Osteoblast (primary cell): ENCODE results near the gene MCM5. TPM values are rescaled to one million over a fixed set of nuclear protein-coding genes. Genes with fewer than 3 reads are reported as not detected.
A peak's percentile ranks its signal among the peaks of the same experiment; 100 is the strongest.

Experiments
- DNase-seq: peaks from one replicate; pipeline ENCODE4 v3.0.0; 2011; ENCODE audit warnings: low spot score, mixed read lengths; ENCODE audit not compliant: insufficient read length; ENCODE audit errors: missing footprints
- H2AFZ ChIP-seq: 2 replicates; pipeline ENCODE4 v1.6.0; 2011; ENCODE audit warnings: mild to moderate bottlenecking, low read length
- H3K27ac ChIP-seq: 2 replicates; pipeline ENCODE4 v1.5.1; 2011; ENCODE audit warnings: mild to moderate bottlenecking, low read depth, low read length, moderate library complexity
- H3K27me3 ChIP-seq: 2 replicates; pipeline ENCODE4 v1.6.0; 2012; ENCODE audit warnings: mild to moderate bottlenecking, control low read depth, inconsistent platforms, low read length, moderate library complexity; ENCODE audit not compliant: insufficient read depth
- H3K36me3 ChIP-seq: 2 replicates; pipeline ENCODE4 v1.5.1; 2011; ENCODE audit warnings: mild to moderate bottlenecking, low read length, control low read depth, moderate library complexity; ENCODE audit not compliant: insufficient read depth
- H3K4me1 ChIP-seq: 2 replicates; pipeline ENCODE4 v1.5.1; 2011; ENCODE audit warnings: mild to moderate bottlenecking, low read length, control low read depth, moderate library complexity; ENCODE audit not compliant: insufficient read depth
- H3K4me2 ChIP-seq: 2 replicates; pipeline ENCODE4 v1.6.0; 2011; ENCODE audit warnings: mild to moderate bottlenecking, low read length; ENCODE audit not compliant: insufficient read depth
- H3K4me3 ChIP-seq: fragments of 200-600 bp; sonication (generic); 3 replicates; pipeline ENCODE4 v1.5.1; 2012; ENCODE audit warnings: mild to moderate bottlenecking, low read length, inconsistent platforms; ENCODE audit not compliant: insufficient read depth
- H3K79me2 ChIP-seq: 2 replicates; pipeline ENCODE4 v1.6.0; 2012; ENCODE audit warnings: mild to moderate bottlenecking, low read length, control low read depth, inconsistent platforms; ENCODE audit not compliant: insufficient read depth
- H3K9me3 ChIP-seq: 2 replicates; pipeline ENCODE4 v1.5.1; 2011; ENCODE audit warnings: low read depth, low read length, control low read depth
- H4K20me1 ChIP-seq: 2 replicates; pipeline ENCODE4 v1.6.0; 2012; ENCODE audit warnings: mild to moderate bottlenecking, low read length, control low read depth; ENCODE audit not compliant: insufficient read depth
- CTCF ChIP-seq: IDR thresholded peaks from 2 replicates; pipeline ENCODE4 v1.5.1; 2011; ENCODE audit warnings: mild to moderate bottlenecking, low read depth, low read length, moderate library complexity; ENCODE audit errors: extremely low read depth
- total RNA-seq: library from RNA; depleted of rRNA; stranded (reverse); fragments of >200 nt; gene quantifications from 2 replicates; pipeline ENCODE4 v1.2.3, GENCODE V29; 2012

The MCM5 gene
- total RNA-seq, 1 donor, result 12.7 TPM

GRCh38 chr22:35463231-35463933 is 63.4 kb downstream of the MCM5 start:
- H3K9me3 ChIP-seq, result no peaks in the 10 kb centered on the region
- H2AFZ ChIP-seq, result no peak overlapping the region
- no peaks in the 10 kb centered on the region for H3K27me3 ChIP-seq
- no peak for DNase-seq
- no peaks in the 10 kb centered on the region for H4K20me1 ChIP-seq
- no peaks in the 10 kb centered on the region for H3K79me2 ChIP-seq
- H3K4me3 ChIP-seq, result no peak overlapping the region
- peaks cover 3% of the 10 kb centered on the region for H3K4me1 ChIP-seq
- no peaks in the 10 kb centered on the region for H3K36me3 ChIP-seq
- no peak overlapping the region for H3K27ac ChIP-seq
- H3K4me2 ChIP-seq, result no peak overlapping the region
- TF ChIP-seq CTCF, result no peak

GRCh38 chr22:35464399-35464798 is 64.5 kb downstream of the MCM5 start:
- Histone ChIP-seq H3K27me3 (no peaks in the 10 kb centered on the region), H2AFZ (no peak overlapping the region), H3K4me2 (no peak overlapping the region), H3K4me1 (peaks cover 3% of the 10 kb centered on the region), H3K27ac (no peak overlapping the region), H4K20me1 (no peaks in the 10 kb centered on the region), H3K79me2 (no peaks in the 10 kb centered on the region), H3K36me3 (no peaks in the 10 kb centered on the region), H3K9me3 (no peaks in the 10 kb centered on the region), H3K4me3 (no peak overlapping the region)
- DNase-seq, result no peak
- TF ChIP-seq CTCF, result no peak

- Histone ChIP-seq H3K4me2 (no peak overlapping the region), H3K27me3 (no peaks in the 10 kb centered on the region), H3K4me3 (no peak overlapping the region), H3K9me3 (no peaks in the 10 kb centered on the region), H3K4me1 (peaks cover 3% of the 10 kb centered on the region), H4K20me1 (no peaks in the 10 kb centered on the region), H3K79me2 (no peaks in the 10 kb centered on the region), H3K36me3 (no peaks in the 10 kb centered on the region), H3K27ac (no peak overlapping the region), H2AFZ (no peak overlapping the region)
- no peak for DNase-seq
- TF ChIP-seq CTCF, result no peak
Observed at GRCh38 chr22:35465109-35465701, 65.3 kb downstream of the MCM5 start.

GRCh38 chr22:35467681-35468434 is 67.9 kb downstream of the MCM5 start:
- peak; percentile 78 for DNase-seq

More at GRCh38 chr22:35467681-35468434, 67.9 kb downstream of the MCM5 start:
- H3K4me2 ChIP-seq, result no peak overlapping the region
- TF ChIP-seq CTCF, result no peak
- H3K4me1 ChIP-seq, result peaks cover 3% of the 10 kb centered on the region
- H3K27me3 ChIP-seq, result no peaks in the 10 kb centered on the region
- peak overlapping the region; percentile 12 for H3K27ac ChIP-seq
- no peak overlapping the region for H3K4me3 ChIP-seq
- no peaks in the 10 kb centered on the region for H3K9me3 ChIP-seq
- H3K79me2 ChIP-seq, result no peaks in the 10 kb centered on the region
- H2AFZ ChIP-seq, result peak overlapping the region; percentile 96
- no peaks in the 10 kb centered on the region for H3K36me3 ChIP-seq
- H4K20me1 ChIP-seq, result no peaks in the 10 kb centered on the region
